T-helper 17 cell (primary cell): Measurements from ENCODE around the gene CCDC61. TPM values are rescaled to one million over a fixed set of nuclear protein-coding genes. Genes with fewer than 3 reads are reported as not detected.

Experiments
- ATAC-seq: fragments of 150-1000 bp; cut with Tn5 transposase; 2 replicates; pipeline ENCODE4 v1.10.0; 2021; ENCODE audit warnings: mild to moderate bottlenecking, moderate library complexity
- DNase-seq, 3 donors: peaks; one replicate each; pipeline versions ENCODE4 v3.0.0 to v3.0.0-alpha.2; 2020 to 2021
- H3K9me3 ChIP-seq: one replicate; pipeline ENCODE4 v1.7.0; 2013; ENCODE audit warnings: low read length, mild to moderate bottlenecking; ENCODE audit not compliant: control insufficient read depth, poor library complexity, severe bottlenecking
- H3K27ac Mint-ChIP-seq: one replicate; pipeline ENCODE4 v1.8.0; 2022; ENCODE audit warnings: mild to moderate bottlenecking, moderate library complexity, mixed read lengths
- H3K27me3 Mint-ChIP-seq: one replicate; pipeline ENCODE4 v1.8.0; 2022; ENCODE audit warnings: mixed read lengths
- H3K36me3 Mint-ChIP-seq: one replicate; pipeline ENCODE4 v1.8.0; 2022; ENCODE audit warnings: low read depth, mixed read lengths
- H3K4me1 Mint-ChIP-seq: one replicate; pipeline ENCODE4 v1.8.0; 2022; ENCODE audit warnings: mild to moderate bottlenecking, mixed read lengths
- H3K4me3 Mint-ChIP-seq: one replicate; pipeline ENCODE4 v1.8.0; 2022; ENCODE audit warnings: mild to moderate bottlenecking, moderate library complexity, mixed read lengths
- total RNA-seq, 4 donors: library from RNA in 2 of 4; stranded (reverse) in 2 of 4; gene quantifications; one replicate each; pipeline ENCODE4 v1.2.3 and lab custom pipeline; 2022 to 2026

The CCDC61 gene
- total RNA-seq, 2 donors from 2014 or later, result 13.5 to 15.6 TPM

DNA sequence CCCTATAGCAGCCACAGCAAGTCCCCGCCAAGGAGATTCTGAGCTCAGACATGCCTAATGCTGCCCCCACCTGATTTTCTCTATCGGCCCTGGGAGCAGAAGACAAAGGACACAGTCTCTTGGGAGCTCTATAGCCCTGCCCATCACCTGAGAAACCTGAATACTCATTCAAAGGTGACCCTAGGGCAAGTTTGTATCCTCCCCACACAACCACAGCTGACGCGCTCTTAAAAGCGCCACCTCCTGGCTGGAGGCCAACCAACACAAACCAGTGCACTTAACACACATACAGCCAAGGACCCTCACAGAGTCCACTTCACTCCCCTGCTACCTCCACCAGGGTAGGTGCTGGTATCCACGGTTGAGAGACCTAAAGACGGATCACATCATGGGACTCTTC is 54.3 kb downstream of the CCDC61 start:
- peaks cover 4% of the 10 kb centered on the region for H3K36me3 Mint-ChIP-seq
- H3K9me3 ChIP-seq, result no peaks in the 10 kb centered on the region
- DNase-seq, result no peak
- no peak overlapping the region for H3K4me3 Mint-ChIP-seq
- H3K27me3 Mint-ChIP-seq, result peaks cover 74% of the 10 kb centered on the region
- H3K27ac Mint-ChIP-seq, result no peak overlapping the region
- no peaks in the 10 kb centered on the region for H3K4me1 Mint-ChIP-seq
- no peak for ATAC-seq

DNA sequence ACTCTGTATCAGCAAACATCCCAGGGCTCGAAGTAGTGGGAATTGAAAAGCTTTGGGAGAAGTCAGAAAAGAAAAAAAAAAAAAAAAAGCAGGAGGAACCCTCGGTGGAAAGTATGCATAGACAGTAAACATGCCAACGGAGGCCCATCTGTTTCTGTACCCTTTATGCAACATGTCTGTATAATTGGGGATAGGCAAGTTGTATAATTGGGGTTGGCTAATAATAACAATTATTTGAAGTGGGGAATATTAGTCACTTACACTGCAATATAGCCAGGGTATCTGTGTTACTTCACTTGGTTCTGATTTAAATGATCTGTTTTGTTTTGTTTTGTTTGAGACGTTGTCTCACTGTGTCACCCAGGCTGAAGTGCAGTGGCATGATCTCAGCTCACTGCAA is 57.6 kb downstream of the CCDC61 start:
- peaks cover 82% of the 10 kb centered on the region for H3K27me3 Mint-ChIP-seq
- H3K27ac Mint-ChIP-seq, result no peak overlapping the region

DNA sequence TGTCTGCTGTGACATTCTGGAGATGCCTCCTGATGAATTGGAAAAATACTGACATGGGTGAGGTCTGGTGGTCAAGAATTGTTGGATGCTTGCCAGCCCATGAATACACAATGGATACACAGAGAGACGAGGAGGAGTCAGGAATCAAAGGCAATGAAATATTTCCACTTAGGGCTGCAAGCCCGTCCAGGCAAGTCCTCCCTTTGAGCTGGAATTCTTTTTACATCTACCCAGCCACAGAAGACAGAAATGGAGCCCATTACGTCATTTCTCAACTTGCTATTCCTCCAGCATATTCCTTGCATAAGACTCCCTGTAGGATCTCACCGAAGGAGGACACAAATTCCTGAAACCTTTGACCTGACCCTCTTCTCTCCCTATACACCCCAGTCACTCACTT is 61.3 kb downstream of the CCDC61 start:
- Mint-ChIP-seq H3K4me3 (no peak overlapping the region), H3K4me1 (no peaks in the 10 kb centered on the region), H3K27me3 (peaks cover 59% of the 10 kb centered on the region), H3K36me3 (peaks cover 2% of the 10 kb centered on the region), H3K27ac (no peak overlapping the region)
- peaks cover 2% of the 10 kb centered on the region for H3K9me3 ChIP-seq
- DNase-seq (no peak), ATAC-seq (no peak)

More for the DNA sequence above, 57.6 kb downstream of the CCDC61 start:
- H3K9me3 ChIP-seq, result no peaks in the 10 kb centered on the region
- no peak for ATAC-seq
- H3K36me3 Mint-ChIP-seq, result peaks cover 2% of the 10 kb centered on the region
- DNase-seq, result no peak
- no peak overlapping the region for H3K4me3 Mint-ChIP-seq
- no peaks in the 10 kb centered on the region for H3K4me1 Mint-ChIP-seq

DNA sequence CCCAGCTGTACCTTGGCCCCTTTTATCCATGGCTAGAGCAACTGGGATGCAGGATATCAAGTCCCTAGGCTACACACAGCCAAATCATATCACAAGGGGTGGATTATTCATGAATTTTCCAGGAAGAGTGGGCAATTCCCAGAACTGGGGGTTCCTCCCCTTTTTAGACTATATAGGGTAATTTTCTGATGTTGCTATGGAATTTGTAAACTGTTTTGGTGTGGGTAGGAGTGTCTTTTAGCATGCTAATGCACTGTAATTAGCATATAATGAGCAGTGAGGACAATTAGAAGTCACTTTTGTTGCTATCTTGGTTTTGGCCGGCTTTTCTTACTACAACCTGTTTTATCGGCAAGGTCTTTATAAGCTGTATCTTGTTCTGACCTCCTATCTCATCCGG is 63.5 kb downstream of the CCDC61 start:
- no peak overlapping the region for H3K4me3 Mint-ChIP-seq
- no peak for ATAC-seq
- H3K27ac Mint-ChIP-seq, result no peak overlapping the region
- no peaks in the 10 kb centered on the region for H3K4me1 Mint-ChIP-seq
- H3K36me3 Mint-ChIP-seq, result peaks cover 2% of the 10 kb centered on the region
- DNase-seq, result no peak
- peaks cover 56% of the 10 kb centered on the region for H3K27me3 Mint-ChIP-seq
- peaks cover 2% of the 10 kb centered on the region for H3K9me3 ChIP-seq

DNA sequence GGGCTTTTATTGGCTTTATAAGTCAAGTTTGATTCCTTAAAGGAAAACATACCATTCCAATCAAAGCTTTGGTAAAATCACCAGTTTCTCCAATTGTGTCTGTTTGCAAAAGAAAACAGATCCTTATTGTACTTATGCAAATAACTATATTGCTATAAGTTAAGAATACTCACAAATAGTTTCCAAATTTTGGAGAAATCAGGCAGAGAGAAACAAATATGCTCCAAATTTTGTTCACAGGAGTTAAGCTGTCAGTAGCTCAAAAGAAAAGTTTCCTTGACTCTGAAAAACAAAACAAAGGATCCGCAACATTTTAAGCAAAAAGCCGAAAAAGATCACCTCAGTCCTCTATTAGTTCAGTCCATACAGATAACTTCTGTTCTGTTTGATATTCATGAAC is 64.7 kb downstream of the CCDC61 start:
- Mint-ChIP-seq H3K4me3 (no peak overlapping the region), H3K27me3 (peaks cover 53% of the 10 kb centered on the region), H3K4me1 (no peaks in the 10 kb centered on the region), H3K36me3 (peaks cover 2% of the 10 kb centered on the region), H3K27ac (no peak overlapping the region)
- ATAC-seq (no peak), DNase-seq (no peak)
- H3K9me3 ChIP-seq, result peaks cover 2% of the 10 kb centered on the region

DNA sequence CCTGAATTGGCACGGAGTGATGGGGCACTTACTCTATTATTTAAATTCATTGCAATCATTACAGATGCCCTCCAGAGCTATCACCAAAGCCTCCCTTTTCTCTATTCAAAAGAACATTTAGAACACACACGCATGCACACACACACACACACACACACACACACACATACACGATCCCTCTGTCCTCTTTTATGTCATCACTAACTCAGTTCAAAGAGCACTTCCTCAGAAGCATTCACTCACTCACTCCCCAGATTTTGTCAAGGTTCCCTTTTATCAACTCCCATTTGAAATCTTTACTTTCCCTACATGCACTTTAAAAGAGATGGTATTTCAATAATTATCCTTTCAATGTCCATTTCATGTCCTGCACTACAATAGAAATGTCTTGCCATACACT is 67.9 kb downstream of the CCDC61 start:
- Mint-ChIP-seq H3K27ac (no peak overlapping the region), H3K4me1 (no peaks in the 10 kb centered on the region), H3K4me3 (no peak overlapping the region), H3K36me3 (no peaks in the 10 kb centered on the region), H3K27me3 (peaks cover 57% of the 10 kb centered on the region)
- no peak for DNase-seq
- peaks cover 2% of the 10 kb centered on the region for H3K9me3 ChIP-seq
- no peak for ATAC-seq

DNA sequence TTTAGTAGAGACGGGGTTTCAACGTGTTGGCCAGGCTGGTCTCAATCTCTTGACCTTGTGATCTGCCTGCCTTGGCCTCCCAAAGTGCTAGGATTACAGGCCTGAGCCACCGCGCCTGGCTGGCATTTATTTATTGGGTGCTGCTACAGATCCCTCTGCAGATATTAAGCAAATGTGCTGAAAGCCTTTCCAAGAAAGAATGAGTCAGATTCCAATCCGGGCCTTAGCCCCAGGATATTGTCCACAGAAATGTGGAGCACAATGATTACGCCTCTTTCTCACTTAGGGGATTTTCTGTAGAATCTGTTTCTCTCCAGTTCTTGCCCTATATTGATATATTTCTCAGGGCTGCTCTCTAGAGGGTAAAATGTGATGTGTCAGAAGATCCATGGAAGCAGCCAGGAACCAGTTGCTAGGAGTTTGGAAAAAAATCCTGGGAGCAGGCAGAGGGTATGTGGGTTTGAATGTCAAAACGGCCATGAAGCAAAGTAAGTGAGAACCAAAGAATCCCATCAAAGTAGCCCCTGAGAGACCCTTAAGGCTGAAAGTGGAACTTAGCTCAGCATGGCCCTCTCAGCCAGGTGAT is 70.3 kb downstream of the CCDC61 start:
- peaks cover 69% of the 10 kb centered on the region for H3K27me3 Mint-ChIP-seq
- H3K9me3 ChIP-seq, result no peaks in the 10 kb centered on the region
- ATAC-seq (no peak), DNase-seq (no peak)
- H3K27ac Mint-ChIP-seq, result no peak overlapping the region
- no peak overlapping the region for H3K4me3 Mint-ChIP-seq
- no peaks in the 10 kb centered on the region for H3K36me3 Mint-ChIP-seq
- H3K4me1 Mint-ChIP-seq, result no peaks in the 10 kb centered on the region

DNA sequence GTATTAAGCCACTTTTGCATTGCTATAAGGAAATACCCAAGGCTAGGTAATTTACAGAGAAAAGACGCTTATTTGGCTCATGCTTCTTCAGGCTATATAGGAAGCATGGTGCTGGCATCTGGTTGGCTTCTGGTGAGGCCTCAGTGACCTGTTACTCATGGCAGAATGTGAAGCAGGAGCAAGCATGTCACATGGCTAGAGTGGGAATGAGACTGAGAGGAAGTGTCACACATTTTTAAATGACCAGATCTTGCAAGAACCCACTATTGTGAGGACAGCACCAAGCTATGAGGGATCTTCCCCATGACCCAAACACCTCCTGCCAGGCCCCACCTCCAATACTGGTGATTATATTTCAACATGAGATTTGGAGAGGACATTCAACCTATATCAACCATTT is 71.2 kb downstream of the CCDC61 start:
- Mint-ChIP-seq H3K4me1 (no peaks in the 10 kb centered on the region), H3K27ac (no peak overlapping the region), H3K4me3 (no peak overlapping the region), H3K27me3 (peaks cover 78% of the 10 kb centered on the region), H3K36me3 (no peaks in the 10 kb centered on the region)
- ATAC-seq (no peak), DNase-seq (no peak)
- no peaks in the 10 kb centered on the region for H3K9me3 ChIP-seq

DNA sequence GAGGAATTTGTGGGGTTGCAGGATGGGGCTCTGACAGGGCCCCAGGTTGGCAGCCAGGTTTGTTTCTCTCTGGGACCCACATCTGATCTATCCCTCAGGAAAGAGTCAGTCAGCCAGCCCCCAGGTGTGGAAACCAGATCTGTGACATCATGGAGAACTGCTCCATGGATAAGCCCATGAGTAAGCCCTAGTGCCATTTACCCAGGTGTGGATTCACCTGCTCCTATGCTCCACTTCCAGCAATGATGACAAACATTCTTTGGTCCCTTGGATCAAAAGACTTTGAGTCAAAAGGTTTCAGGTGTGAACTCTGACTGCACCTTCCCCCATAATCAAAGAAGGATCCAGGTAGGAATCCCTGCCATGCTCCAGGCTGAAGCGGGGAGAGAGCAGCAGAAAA is 72.4 kb downstream of the CCDC61 start:
- H3K27me3 Mint-ChIP-seq, result peaks cover 89% of the 10 kb centered on the region
- H3K4me3 Mint-ChIP-seq, result no peak overlapping the region
- H3K4me1 Mint-ChIP-seq, result no peaks in the 10 kb centered on the region
- no peaks in the 10 kb centered on the region for H3K36me3 Mint-ChIP-seq
- no peaks in the 10 kb centered on the region for H3K9me3 ChIP-seq
- DNase-seq, result no peak
- H3K27ac Mint-ChIP-seq, result no peak overlapping the region
- no peak for ATAC-seq

Other genes with a start within 250 kb of the CCDC61 start
- gene SIX5, start 226.2 kb upstream of the CCDC61 start, total RNA-seq, result under 1 TPM; 0.42 to 0.44 TPM
- 10 to 100 TPM; 18.7 to 35.8 TPM for gene DMPK, start 213.0 kb upstream of the CCDC61 start, total RNA-seq
- 10 to 100 TPM; 28.3 to 49.1 TPM for gene DMWD, start 202.6 kb upstream of the CCDC61 start, total RNA-seq
- under 1 TPM; 0.10 to 0.34 TPM for gene RSPH6A, start 180.2 kb upstream of the CCDC61 start, total RNA-seq
- gene SYMPK, start 132.3 kb upstream of the CCDC61 start, total RNA-seq, result 10 to 100 TPM; 75.5 to 81.6 TPM
- gene FOXA3, start 131.1 kb upstream of the CCDC61 start, total RNA-seq, result not detected
- gene IRF2BP1, start 109.3 kb upstream of the CCDC61 start, total RNA-seq, result 10 to 100 TPM; 16.0 to 18.7 TPM
- 1 to 10 TPM; 7.1 to 7.5 TPM for gene MYPOP, start 92.9 kb upstream of the CCDC61 start, total RNA-seq
- gene NANOS2, start 80.7 kb upstream of the CCDC61 start, total RNA-seq, result not detected
- not detected for gene NOVA2, start 21.6 kb upstream of the CCDC61 start, total RNA-seq
- gene PGLYRP1, start 27.6 kb downstream of the CCDC61 start, total RNA-seq, result not detected
- not detected for gene IGFL4, start 45.5 kb downstream of the CCDC61 start, total RNA-seq
- gene IGFL3, start 129.2 kb downstream of the CCDC61 start, total RNA-seq, result not detected
- gene IGFL2, start 152.8 kb downstream of the CCDC61 start, total RNA-seq, result under 1 TPM in 1 of 2 donors, not detected in 1; 0.72 TPM
- gene IGFL1, start 234.3 kb downstream of the CCDC61 start, total RNA-seq, result not detected